Measurements from ENCODE around the gene SLC39A10. TPM values are rescaled to one million over a fixed set of nuclear protein-coding genes. Genes with fewer than 3 reads are reported as not detected.

SLC39A10 gene
- total RNA-seq, 1 experiment from 2014 or later: 167 TPM

GRCh38 chr2:195769975-195770374 is 112.9 kb downstream of the SLC39A10 start (continued):
- TF ChIP-seq AFF4 (CRISPR knock-in tag; IDR thresholded peaks at IDR 0.05; ENCODE audit: borderline replicate concordance) (no peak), JAZF1 (CRISPR knock-in tag; IDR thresholded peaks at IDR 0.05) (no peak), MXD4 (CRISPR knock-in tag; IDR thresholded peaks at IDR 0.05; ENCODE audit: borderline replicate concordance) (no peak), CDX4 (CRISPR knock-in tag; IDR thresholded peaks at IDR 0.05; ENCODE audit: borderline replicate concordance) (no peak), NR3C1 (CRISPR knock-in tag; conservative IDR thresholded peaks at IDR 0.05; ENCODE audit: low read depth) (no peak), CREB1 (CRISPR knock-in tag; IDR thresholded peaks at IDR 0.05) (no peak), NFE2L1 (CRISPR knock-in tag; IDR thresholded peaks at IDR 0.05) (no peak)

- Mint-ChIP-seq H3K27ac (no peak overlapping the region), H3K4me1 (peaks cover 16% of the 10 kb centered on the region), H3K9me3 (no peaks in the 10 kb centered on the region), H3K36me3 (no peaks in the 10 kb centered on the region), H3K4me3 (no peak overlapping the region), H3K27me3 (ENCODE audit: low read depth) (no peaks in the 10 kb centered on the region)
- ATAC-seq (peak; percentile 57; the same call in 1 of the 2 replicates), DNase-seq (ENCODE audit: low spot score) (no peak)
- ChIA-PET POLR2A (no interaction called here), CTCF (interaction anchor here (0.7 kb wide), 1 partner anchor 159 kb away, joined by 3 read pairs; no protein-coding TSS in a partner anchor)
- TF ChIP-seq GABPB1 (CRISPR knock-in tag; IDR thresholded peaks at IDR 0.05): no peak
- no peak for TF ChIP-seq SMAD3 (CRISPR knock-in tag; IDR thresholded peaks at IDR 0.05; ENCODE audit: borderline replicate concordance)
- no peak for TF ChIP-seq HMGA2 (CRISPR knock-in tag; IDR thresholded peaks at IDR 0.05)
- no peak for TF ChIP-seq MYBL2 (CRISPR knock-in tag; IDR thresholded peaks at IDR 0.05)
- TF ChIP-seq ATF2 (CRISPR knock-in tag; IDR thresholded peaks at IDR 0.05; ENCODE audit: borderline replicate concordance, low read depth): no peak
- TF ChIP-seq TCF7 (CRISPR knock-in tag; IDR thresholded peaks at IDR 0.05; ENCODE audit: low read depth): no peak
- TF ChIP-seq FOXK1 (CRISPR knock-in tag; IDR thresholded peaks at IDR 0.05): no peak
- no peak for TF ChIP-seq CBFB (CRISPR knock-in tag; IDR thresholded peaks at IDR 0.05; ENCODE audit: low read depth)
- TF ChIP-seq PREB (CRISPR knock-in tag; IDR thresholded peaks at IDR 0.05; ENCODE audit: borderline replicate concordance): no peak
- TF ChIP-seq ZNF416 (CRISPR knock-in tag; IDR thresholded peaks at IDR 0.05): no peak
- no peak for TF ChIP-seq NR1H2 (CRISPR knock-in tag; IDR thresholded peaks at IDR 0.05)
- no peak for TF ChIP-seq ATF6 (CRISPR knock-in tag; IDR thresholded peaks at IDR 0.05)
Observed at GRCh38 chr2:195779491-195779890, 122.5 kb downstream of the SLC39A10 start.
